NCI-H2107 treated with DMSO at 0.1 percent for 48 hours (cell line): ENCODE measurements around the gene TUBB4A.
"Not testable (repeated sequence)": the region's sequence is repeated elsewhere in the genome, so short reads cannot be mapped to it uniquely, and the experiment has no call there.

Source experiments
- DNase-seq: peaks from one replicate; lab custom pipeline; 2025; ENCODE audit not compliant: unreplicated experiment; lab: John Stamatoyannopoulos, UW

TUBB4A gene

DNA sequence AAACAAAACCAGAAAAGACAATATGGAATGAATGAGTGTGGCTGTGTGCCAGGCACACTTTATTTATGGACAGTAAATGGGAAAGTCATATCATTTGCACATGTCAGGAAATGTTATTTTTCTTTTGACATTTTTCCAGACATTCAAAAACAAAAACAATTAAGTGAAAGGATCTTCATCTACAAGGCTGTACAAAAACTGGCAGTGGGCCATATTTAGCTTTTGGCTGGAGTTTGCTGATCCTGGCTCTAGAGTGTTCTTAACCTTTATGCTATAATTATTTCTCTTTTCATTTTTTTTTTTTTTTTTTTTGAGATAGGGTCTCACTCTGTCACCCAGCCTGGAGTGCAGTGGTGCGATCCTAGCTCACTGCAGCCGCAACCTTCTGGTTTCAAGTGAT lies 22.2 kb upstream of the TUBB4A start:
- DNase-seq, result no peak

DNA sequence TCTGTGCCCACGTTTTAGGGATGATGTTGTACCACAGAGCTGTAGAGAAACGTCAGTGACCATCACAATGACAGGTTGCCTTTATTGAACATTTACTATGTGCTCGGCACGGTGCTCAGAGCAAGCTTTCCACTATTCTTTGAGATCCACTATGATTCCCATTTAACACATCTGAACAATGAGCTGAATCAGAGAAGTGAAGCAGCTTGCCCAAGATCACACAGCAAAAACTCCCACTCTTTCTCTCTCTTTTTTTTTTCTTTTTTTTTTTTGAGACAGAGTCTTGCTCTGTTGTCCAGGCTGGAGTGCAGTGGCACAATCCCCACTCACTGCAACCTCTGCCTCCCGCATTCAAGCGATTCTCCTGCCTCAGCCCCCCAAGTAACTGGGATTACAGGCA lies 20.6 kb upstream of the TUBB4A start:
- DNase-seq, result no peak

DNA sequence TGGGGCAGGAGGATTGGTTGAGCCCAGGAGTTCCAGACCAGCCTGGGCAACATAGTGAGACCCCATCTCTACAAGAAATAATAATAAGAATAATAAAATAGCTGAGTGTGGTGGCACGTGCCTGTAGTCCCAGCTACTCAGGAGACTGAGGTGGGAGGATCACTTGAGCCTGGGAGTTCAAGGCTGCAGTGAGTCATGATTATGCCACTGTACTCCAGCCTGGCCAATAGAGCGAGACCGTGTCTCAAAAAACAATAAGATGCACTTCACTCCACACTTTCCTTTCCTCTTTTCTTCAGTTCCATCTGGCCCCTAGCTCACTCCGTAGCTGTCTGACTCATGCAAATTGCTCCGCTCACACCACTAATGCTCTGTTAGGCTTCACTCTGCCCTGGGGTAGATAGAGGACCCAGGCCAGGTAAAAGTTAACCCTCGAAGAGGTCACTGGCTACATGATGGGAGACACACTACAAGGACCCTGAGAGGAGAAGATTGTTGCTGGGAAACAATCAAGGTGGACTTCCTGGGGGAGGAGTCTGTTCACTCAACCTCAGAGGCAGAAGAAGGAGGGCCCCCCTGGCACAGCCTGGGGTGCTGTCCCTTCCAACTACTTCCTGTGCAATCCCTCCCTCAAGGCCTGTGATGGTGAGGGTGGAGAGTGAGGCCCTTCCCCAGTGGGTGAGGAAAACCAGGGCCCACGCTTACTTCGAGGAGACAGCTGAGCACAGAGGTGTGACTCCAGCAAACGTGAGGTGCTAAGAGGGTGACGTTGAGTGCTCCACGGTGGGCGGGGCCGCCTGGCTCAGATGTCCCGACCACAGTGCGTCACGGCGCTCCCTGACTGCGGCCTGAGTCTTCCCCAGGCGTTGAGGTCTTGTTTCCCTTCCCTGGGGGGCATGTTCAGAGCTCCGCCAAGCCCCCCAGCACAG lies 19.9 kb upstream of the TUBB4A start:
- no peak for DNase-seq

DNA sequence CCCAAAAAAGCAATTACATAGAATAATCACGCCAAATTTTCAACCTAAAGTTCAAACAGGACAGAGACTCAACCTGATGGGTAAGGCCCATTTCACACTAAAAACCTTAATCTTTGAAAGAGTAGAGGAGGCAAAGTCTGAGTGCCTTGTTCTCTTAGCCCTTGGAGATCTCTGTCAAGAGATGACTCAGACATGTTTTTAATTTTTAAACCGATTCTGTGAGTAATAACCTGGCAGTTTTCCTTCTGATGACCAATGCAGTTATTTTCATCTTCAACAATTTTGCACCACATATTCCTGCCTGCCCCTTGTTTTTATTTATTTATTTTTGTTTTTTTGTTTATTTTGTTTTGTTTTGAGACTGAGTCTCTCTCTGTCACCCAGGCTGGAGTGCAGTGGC lies 17.2 kb upstream of the TUBB4A start:
- DNase-seq, result no peak

DNA sequence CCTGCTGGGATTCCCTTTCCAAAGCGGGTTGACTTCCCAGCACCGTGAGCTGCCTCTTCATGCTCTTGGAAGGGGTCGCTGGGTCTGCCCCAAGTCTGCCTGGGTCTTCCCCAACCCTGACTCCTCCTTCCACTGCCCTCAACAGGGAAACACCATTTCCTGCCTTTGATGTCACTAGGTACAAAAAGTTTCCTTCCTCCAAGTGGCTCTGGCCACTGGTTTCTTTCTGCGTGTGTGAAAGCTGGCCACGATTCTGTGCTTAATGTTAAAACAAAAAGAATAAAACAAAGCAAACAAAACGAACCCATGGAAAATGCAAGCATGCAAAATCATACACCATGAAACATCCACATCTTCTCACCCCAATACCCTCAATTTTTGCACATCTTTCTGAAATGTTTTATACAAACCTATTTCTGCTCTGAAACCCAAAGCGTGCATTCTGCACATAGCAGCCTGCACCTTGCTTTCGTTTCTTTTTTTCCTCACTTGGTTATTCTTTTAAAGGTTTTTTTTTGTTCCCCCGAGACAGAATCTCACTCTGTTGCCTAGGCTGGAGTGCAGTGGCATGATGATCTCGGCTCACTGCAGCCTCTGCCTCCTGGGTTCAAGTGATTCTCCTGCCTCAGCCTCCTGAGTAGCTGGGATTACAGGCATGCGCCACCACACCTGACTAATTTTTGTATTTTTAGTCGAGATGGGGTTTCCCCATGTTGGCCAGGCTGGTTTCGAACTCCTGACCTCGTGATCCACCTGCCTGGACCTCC lies 16.2 kb upstream of the TUBB4A start:
- DNase-seq, result no peak

DNA sequence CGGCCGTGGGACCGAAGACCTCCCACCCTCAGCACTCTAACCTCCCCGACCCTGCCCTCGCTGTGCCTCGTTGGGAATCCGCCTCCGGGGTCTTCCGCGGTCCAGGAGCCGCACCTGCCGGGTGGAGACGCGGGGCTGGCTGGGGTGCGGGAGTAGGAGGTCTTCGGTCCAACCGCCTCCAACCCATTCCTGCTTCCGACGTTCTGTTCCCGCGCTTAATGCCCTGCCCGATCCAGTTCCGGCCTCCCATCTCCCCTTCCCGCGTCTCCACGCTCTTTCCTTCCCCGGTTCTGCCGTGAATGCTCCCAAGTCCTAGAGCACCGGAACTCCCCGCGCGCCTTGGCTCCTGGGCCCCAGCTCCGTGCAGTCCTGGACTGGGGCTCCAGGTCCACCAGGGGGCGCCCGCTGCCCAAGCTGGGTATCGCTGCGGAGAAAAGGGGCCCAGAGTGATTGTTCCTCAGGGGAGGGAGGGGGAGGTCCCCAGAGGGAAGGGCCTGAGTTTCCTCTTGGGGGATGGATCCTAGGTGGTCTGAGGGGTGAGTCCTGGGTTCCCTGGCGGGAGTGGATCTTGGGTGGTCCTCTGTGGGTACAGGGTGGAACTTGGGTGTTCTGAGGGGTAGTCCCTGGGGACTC lies 14.7 kb upstream of the TUBB4A start:
- no peak for DNase-seq

DNA sequence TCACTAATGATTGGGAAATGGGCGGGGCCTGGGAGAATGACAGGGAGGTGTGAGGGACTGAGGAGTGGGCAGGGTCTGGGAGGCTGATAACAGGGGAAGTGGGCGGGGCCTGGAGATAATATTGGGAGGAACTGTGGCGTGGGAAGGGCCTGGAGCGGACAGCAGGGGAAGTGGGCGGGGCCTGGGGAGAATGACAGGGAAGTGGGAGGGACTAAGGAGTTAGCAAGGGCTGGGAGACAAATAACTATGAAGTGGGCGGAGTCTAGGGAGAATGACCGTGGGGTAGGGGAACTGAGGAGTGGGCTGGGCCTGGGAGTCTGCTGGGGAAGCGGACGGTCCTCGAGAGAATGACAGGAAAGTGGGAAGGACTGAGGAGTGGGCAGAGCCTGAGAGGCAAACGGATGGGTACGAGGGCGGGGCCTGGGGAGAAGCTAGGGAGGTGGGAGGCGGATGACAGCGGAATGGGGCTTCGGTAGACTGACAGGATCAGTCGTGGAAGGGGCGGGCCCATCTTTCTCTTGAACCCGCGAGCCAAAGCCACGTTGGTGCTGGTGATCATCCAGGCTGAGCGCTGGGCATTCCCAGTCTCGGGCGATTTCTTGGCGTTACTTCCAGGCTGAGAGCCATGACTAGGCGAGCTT lies 14.0 kb upstream of the TUBB4A start:
- no peak for DNase-seq

DNA sequence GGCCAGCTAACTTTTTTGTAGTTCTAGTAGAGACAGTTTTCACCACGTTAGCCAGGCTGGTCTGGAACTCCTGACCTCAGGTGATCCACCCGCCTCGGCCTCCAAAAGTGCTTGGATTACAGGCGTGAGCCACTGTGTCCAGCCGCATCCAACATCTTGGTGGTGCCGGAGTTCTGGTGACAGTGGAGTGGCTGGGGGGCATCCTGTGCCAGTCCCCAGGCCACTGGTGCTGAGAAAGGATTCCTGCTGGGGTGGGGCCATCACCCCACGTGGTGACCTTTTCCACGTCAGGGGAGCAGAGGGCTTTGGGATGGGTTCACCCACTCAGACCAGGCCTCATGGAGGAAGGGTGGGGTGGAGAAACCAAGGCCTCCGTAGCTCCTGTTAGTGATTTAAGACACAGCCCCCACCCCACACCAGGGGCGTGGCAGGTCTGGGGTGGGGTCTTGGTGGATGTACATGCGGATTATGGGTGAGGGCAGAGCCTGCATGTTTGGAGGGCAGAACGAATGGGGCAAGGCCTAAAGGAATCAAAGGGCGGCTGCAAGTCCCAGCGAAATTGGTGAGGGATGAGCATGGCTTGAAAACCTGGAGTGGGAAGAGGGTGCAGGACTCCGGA lies 12.9 kb upstream of the TUBB4A start:
- DNase-seq, result no peak

DNA sequence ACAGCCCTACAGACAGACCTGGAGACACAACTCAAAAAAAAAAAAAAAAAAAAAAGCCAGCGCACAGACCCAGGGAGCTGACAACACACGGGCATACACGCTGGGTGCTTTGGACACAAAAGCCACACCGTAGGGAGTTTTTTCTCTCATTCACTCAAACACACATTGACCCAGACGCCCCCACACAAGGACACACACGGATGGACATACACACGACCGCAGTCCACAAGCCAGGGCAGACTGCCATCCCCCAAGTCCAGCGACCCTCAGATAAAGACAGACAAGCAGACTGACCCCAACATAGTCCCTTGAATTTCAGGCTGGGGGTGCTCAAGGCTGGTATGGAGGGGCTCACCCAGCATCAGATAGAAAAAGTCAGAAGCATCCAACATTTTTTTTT lies 12.0 kb upstream of the TUBB4A start:
- DNase-seq, result no peak

DNA sequence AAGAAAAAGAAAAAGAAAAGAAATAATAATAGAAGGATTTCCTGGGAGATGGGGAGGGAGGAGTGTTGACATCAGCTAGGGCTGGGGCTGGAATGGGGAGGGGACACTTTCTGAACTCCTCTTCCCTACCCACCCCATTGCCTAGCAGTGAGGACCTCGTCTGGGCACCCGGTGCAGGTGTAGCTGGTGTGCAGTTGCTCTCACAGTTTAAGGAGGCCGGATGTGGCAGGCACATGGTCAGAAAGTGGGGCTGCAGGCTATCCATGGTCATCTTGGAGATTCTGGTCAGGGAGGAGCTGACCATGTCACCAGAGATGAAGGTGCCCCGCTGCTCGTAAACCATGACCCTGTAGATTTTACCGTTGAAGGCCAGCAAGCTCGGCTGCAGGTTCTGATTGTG lies 8.5 kb upstream of the TUBB4A start:
- no peak for DNase-seq

DNA sequence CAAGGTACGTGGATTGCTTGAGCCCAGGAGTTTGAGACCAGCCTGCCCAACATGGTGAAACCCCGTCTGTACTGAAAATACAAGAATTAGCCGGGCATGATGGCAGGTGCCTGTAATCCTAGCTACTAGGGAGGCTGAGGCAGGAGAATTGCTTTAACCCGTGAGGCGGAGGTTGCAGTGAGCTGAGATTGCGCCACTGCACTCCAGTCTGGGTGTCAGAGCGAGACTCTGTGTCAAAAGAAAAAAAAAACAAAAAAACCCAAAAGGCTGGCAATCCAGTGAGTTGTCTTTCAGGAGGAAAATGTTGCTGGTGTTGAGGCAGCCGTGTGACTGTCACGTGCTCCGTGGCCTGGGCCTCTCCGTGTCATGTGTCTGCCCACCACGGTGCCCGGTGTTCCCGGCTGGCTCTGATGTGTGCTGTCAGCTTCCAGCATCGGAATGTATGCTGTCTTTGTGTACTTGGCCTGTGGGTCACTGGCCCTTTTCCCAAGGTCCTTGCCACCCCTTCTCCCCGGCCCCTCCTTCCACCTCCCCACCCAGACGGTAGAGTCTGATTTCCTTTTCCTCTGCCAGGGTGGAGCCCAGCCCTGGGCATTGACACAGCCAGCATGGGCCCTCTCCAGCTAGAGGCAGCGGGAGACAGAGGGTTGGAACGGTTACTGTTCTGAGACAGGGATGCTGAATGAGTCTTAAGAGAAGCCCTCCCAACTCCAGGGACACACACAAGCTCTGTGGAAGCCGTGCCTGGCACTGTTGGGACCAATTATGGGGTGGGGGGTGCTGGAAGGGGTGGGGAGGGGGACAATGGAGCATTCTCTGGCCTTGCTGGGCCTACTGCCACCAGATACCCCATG lies 7.2 kb upstream of the TUBB4A start:
- no peak for DNase-seq

DNA sequence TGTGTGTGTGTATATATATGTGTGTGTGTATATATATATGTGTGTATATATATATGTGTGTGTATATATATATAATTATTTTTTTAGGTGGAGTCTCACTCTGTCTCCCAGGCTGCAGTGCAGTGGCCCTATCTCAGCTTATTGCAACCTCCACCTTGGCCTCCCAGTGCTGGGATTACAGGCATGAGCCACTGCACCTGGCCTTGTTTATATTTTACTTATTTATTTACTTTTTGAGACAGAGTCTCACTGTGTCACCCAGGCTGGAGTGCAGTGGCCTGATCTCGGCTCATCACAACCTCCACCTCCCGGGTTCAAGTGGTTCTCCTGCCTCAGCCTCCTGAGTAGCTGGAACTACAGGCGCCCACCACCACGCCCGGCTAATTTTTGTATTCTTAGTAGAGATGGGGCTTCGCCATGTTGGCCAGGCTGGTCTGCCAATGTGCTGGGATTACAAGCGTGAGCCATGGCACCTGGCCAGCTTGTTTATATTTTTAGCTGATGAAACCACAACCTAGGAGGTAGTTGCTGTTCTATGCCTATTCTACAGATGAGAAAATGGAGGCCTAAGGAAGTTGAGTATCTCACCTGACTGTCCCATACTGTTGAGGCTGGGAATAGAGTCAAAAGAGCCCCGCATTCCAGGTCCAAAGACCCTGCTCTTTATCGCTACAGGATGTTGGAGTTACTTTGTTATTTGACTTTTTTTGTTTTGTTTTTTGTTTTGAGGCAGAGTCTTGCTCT lies 6.1 kb upstream of the TUBB4A start:
- not testable (repeated sequence) for DNase-seq

DNA sequence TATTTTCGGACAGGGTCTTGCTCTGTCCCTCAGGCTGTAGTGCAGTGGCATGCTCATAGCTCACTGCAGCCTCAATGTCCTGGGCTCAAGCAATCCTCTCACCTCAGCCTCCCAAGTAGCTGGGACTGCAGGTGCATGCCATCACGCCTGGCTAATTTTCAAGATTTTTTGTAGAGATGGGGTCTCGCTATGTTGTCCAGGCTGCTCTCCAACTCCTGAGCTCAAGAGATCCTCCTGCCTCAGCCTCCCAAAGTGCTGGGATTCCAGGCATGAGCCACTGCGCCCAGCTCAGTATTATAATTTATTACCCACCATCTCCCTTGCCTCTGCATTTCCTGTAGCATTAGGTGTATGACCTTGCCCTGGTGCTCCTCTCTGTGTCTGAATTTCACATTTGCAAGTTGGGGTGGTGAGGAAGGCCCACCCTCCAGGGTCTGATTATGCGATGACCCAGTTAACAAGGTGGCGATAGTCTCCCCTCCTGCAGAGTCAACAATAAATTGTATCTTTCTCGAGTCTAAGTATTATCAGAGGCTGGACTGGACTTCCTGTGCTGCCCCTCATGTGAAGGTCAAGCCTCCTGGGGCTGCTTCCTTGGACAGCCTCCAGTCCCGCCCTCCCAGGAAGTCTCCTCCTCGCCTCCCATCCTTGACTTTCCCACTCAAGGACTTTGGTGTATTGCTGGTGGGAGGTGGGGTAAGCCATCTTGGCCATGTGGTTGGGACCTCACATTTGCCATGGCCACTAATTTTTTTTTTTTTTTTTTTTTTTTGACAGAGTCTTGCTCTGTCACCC lies 1.5 kb upstream of the TUBB4A start:
- DNase-seq, result no peak

DNA sequence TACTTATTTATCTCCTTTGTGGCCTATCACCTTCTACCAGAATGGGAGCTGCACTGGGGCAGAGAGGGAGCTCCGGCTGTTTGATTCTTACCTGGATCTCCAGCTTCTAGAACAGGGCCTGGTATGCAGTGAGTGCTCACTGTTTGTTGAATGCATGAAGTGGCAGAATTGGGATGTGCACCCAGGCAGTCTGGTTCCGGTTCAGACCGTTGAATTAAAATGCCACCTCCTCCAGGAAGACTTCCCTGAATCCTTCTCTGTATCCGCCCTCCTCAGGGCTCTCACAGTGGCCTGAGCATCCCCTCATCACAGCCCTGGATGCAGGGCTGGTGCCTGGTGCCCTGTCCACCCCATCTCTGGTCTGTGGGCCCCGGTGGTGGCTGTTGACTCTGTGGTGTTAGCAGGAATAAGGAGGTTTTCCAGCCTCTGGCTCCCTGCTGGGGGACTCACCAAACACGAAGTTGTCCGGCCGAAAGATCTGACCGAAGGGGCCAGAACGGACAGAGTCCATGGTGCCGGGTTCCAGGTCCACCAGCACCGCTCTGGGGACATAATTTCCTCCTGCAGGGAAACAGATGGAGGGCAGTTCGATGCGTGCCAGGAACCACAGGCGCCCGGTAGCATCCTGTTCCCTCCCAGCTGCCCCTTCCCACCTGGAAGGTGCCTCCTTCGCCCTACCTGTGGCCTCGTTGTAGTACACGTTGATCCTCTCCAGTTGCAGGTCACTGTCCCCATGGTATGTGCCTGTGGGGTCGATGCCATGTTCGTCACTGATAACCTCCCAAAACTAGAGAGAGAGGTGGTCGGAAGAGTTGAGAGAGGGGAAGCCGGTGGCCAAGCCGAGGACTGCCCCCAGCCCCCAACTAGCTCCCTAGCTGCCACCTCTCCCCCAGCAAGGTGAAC lies 1.0 kb downstream of the TUBB4A start:
- DNase-seq, result no peak

DNA sequence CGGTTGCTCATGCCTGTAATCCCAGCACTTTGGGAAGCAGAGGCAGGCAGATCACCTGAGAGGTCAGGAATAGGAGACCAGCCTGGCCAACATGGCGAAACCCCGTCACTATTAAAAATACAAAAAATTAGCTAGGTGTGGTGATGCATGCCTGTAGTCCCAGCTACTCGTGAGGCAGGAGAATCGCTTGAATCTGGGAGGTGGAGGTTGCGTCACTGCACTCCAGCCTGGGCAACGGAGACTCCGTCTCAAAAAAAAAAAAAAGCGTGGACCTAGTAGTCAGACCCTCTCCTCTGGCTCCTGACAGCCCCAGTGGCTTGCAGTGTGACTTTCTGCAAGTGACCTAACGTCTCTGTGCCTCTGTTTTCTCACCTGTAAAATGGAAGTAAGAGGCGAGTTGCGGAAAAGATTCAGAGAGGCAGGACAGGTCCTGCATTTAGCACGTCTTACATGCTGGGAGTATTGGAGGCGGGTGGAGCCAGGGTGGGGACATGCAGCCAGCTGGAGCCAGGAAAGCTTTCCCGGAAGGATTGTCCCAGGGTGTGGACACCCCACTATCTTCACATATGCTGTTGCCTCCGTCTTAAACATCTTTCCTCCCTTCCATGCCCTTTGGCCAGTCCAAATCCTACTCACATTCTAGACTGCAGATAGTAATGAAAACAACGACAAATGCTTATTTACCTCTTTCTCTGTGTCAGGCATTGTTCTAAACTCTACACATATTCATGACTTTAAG lies 2.9 kb downstream of the TUBB4A start:
- DNase-seq, result no peak

DNA sequence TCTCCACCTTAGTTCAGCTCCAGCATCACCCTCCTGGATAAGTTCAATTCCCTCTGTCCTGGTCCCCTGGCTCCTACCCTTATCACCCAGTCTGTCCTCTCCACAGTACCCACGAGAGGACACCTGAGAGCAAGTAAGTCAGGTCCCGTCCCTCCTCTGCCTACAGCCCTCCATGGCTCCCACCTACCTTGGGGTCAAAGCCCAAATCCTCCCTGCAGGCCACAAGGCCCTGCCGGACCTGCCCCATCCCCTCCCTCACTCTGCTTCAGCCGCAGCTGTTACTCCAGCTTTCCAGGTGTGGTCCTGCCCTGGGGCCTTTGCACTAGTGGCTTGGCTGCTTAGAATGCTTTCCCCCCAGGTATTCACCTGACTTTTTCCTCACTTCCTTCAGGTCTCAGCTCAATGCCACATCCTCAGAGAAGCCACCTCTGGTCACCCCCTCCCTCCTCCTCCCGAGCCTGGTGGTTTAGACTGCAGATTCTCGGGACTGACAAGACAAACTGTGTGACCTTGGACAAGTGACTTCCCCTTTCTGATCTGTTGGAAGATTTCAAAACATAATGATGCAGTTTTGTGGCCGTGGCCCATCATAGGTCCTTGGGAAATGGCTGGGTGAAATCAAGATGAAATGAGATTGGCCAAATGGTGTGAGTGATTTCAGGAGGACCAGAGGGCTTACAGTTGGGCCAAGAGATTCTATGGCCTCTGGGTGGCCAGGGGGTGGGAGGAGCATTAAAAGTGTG lies 3.6 kb downstream of the TUBB4A start:
- no peak for DNase-seq
